HL-60 (cell line): ENCODE measurements around the gene WDR26.

ENCODE experiments used
- DNase-seq, 2 experiments: peaks; one replicate each; pipeline ENCODE4 v3.0.0-alpha.2; 2010 to 2020; ENCODE audit warnings: low read depth in 1 of 2, low spot score in 1 of 2
- H3K27ac ChIP-seq: fragments of 250-450 bp; sonication (Bioruptor Pico); replicated peaks from 2 replicates; pipeline ENCODE4 v1.5.1; 2020; ENCODE audit warnings: mild to moderate bottlenecking, moderate library complexity
- H3K27me3 ChIP-seq: fragments of 250-450 bp; sonication (Bioruptor Pico); 2 replicates; pipeline ENCODE4 v1.5.1; 2021; ENCODE audit warnings: mild to moderate bottlenecking, moderate library complexity; ENCODE audit not compliant: insufficient read depth, poor library complexity, severe bottlenecking
- H3K4me3 ChIP-seq: replicated peaks from 2 replicates; pipeline ENCODE4 v1.5.1; 2011; ENCODE audit warnings: mild to moderate bottlenecking, control low read depth, low read length; ENCODE audit not compliant: insufficient read depth
- GABPA ChIP-seq: IDR thresholded peaks from 2 replicates; pipeline ENCODE4 v1.6.1; 2012; ENCODE audit warnings: low read depth
- POLR2AphosphoS5 ChIP-seq: IDR thresholded peaks from 2 replicates; pipeline ENCODE4 v1.6.1; 2012; ENCODE audit warnings: low read depth
- SPI1 ChIP-seq: IDR thresholded peaks from 2 replicates; pipeline ENCODE4 v1.6.1; 2012; ENCODE audit warnings: low read depth, mild to moderate bottlenecking, borderline replicate concordance
- TF ChIP-seq, protein P1 (sequence below): IDR thresholded peaks from 2 replicates; pipeline ENCODE4 v1.6.1; 2012; ENCODE audit warnings: low read depth; ENCODE audit not compliant: insufficient replicate concordance
- TF ChIP-seq, protein P2 (sequence below): IDR thresholded peaks from one replicate; pipeline ENCODE4 v1.5.1; 2011; ENCODE audit warnings: low read length, control low read depth, inconsistent platforms; ENCODE audit not compliant: insufficient read depth

WDR26 gene

DNA sequence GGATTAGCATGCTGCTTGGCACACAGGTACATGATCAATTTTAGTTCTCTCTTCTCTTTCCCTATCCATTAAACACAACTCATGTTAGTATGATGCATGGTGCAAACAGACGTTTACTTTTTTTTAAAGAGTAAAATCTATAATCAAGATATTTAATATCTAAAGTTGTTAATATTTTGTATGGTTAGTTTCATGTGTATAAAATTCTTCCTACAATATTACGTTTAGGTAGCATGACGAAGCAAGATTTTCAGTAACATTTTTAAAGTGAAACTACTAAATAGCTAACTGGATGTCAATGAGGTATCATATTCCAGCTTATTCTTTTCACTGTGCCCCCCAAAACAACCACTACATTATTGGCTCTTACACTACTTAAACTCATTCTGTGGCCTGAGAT, 41.3 kb downstream of the WDR26 start:
- Histone ChIP-seq H3K4me3 (no peak overlapping the region), H3K27me3 (no peaks in the 10 kb centered on the region), H3K27ac (no peak overlapping the region)
- no peak for DNase-seq
- TF ChIP-seq SPI1 (no peak), POLR2AphosphoS5 (no peak), GABPA (no peak)
- TF ChIP-seq, protein P1, sequence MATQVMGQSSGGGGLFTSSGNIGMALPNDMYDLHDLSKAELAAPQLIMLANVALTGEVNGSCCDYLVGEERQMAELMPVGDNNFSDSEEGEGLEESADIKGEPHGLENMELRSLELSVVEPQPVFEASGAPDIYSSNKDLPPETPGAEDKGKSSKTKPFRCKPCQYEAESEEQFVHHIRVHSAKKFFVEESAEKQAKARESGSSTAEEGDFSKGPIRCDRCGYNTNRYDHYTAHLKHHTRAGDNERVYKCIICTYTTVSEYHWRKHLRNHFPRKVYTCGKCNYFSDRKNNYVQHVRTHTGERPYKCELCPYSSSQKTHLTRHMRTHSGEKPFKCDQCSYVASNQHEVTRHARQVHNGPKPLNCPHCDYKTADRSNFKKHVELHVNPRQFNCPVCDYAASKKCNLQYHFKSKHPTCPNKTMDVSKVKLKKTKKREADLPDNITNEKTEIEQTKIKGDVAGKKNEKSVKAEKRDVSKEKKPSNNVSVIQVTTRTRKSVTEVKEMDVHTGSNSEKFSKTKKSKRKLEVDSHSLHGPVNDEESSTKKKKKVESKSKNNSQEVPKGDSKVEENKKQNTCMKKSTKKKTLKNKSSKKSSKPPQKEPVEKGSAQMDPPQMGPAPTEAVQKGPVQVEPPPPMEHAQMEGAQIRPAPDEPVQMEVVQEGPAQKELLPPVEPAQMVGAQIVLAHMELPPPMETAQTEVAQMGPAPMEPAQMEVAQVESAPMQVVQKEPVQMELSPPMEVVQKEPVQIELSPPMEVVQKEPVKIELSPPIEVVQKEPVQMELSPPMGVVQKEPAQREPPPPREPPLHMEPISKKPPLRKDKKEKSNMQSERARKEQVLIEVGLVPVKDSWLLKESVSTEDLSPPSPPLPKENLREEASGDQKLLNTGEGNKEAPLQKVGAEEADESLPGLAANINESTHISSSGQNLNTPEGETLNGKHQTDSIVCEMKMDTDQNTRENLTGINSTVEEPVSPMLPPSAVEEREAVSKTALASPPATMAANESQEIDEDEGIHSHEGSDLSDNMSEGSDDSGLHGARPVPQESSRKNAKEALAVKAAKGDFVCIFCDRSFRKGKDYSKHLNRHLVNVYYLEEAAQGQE: no peak
- TF ChIP-seq, protein P2, sequence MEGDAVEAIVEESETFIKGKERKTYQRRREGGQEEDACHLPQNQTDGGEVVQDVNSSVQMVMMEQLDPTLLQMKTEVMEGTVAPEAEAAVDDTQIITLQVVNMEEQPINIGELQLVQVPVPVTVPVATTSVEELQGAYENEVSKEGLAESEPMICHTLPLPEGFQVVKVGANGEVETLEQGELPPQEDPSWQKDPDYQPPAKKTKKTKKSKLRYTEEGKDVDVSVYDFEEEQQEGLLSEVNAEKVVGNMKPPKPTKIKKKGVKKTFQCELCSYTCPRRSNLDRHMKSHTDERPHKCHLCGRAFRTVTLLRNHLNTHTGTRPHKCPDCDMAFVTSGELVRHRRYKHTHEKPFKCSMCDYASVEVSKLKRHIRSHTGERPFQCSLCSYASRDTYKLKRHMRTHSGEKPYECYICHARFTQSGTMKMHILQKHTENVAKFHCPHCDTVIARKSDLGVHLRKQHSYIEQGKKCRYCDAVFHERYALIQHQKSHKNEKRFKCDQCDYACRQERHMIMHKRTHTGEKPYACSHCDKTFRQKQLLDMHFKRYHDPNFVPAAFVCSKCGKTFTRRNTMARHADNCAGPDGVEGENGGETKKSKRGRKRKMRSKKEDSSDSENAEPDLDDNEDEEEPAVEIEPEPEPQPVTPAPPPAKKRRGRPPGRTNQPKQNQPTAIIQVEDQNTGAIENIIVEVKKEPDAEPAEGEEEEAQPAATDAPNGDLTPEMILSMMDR: no peak

DNA sequence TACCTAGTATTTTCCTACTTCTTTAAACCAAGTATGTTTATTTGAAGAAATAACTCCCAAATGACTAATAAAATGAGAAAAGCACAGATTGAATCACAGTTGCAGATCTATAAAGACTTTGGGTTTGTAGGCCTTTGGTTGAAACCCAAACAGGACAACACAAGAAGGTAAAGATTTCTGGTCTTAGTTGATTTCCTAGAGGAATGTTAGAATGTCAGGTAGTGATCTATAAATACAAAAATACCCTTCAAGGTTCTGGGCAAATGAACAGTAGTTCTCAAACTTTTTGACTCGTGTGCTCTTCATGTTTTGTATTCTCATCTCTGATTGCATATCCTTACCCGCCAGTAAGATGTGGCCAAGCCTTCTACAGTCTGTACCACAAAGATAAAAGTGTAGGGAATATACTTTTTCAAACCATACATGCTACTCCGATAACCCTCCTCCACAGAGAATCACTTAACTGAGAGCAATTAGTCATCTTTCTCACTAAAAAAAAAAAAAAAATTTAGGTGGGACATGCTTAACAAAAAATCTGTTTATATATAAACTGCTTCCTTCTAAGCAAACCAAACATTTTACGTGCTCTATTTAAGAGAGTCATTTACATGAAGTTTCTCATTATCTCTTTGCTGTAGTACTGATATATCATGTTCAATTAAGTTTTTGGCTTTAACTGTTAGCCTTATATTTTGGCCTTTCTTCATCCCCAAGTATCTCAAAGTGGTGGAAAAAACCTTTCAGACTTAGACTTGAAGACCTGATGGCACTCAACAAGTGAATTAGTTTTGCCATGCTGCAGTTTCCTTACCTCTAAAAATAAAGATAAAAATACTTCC, 42.0 kb downstream of the WDR26 start:
- no peak for DNase-seq
- TF ChIP-seq GABPA (no peak), SPI1 (no peak), POLR2AphosphoS5 (no peak)
- TF ChIP-seq, protein P2: no peak
- TF ChIP-seq, protein P1: no peak
- Histone ChIP-seq H3K27me3 (no peaks in the 10 kb centered on the region), H3K4me3 (no peak overlapping the region), H3K27ac (no peak overlapping the region)

- no peak for DNase-seq
- TF ChIP-seq POLR2AphosphoS5 (no peak), GABPA (no peak), SPI1 (no peak)
- TF ChIP-seq, protein P1: no peak
- TF ChIP-seq, protein P2: no peak
- Histone ChIP-seq H3K4me3 (no peak overlapping the region), H3K27ac (no peak overlapping the region), H3K27me3 (no peaks in the 10 kb centered on the region)
Measured at GRCh38 chr1:224390517-224390916, 44.1 kb downstream of the WDR26 start.
